OCI-LY3 (cell line): ENCODE results near the gene AGO3.

Experiments used
- CTCF ChIP-seq: fragments of 200-600, 300-600 bp; sonication (generic); IDR thresholded peaks from 2 replicates; pipeline ENCODE4 v1.5.1; 2014; ENCODE audit warnings: antibody characterized with exemption, low read length, low read depth
- EZH2phosphoT487 ChIP-seq: fragments of 200-600 bp; shearing (Covaris generic); IDR thresholded peaks from 2 replicates; pipeline ENCODE4 v1.6.1; 2018; ENCODE audit warnings: antibody characterized with exemption, mixed run types, low read depth

- TF ChIP-seq CTCF: no peak
- TF ChIP-seq EZH2phosphoT487: no peak
Observed at GRCh38 chr1:36118447-36119204, 187.7 kb downstream of the AGO3 start.
